GM18526 (cell line): ENCODE results near the gene CDH20.

Experiments used
- POLR2A ChIP-seq: IDR thresholded peaks from 3 replicates; pipeline ENCODE4 v1.6.1; 2011; ENCODE audit not compliant: insufficient read length; ENCODE audit errors: extremely low read depth

CDH20 gene

DNA sequence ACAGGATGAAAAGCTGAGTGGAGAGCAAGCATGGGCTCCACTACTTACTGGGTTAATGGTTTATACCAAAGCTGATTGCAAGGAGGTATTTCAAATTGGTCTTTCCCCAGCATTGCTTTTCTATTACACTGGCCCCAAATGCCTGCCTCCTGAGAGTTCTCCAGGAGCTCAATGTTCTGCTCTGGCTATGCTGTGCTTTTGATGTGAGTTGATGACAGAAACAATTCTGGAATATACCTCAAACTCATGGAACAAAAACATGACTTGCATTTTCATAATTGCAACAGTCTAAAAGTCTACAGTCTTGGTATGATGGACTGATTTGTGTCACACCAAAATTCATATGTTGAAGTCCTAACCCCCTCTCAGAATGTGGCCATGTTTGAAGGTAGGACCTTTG, 258.0 kb downstream of the CDH20 start:
- TF ChIP-seq POLR2A = no peak

DNA sequence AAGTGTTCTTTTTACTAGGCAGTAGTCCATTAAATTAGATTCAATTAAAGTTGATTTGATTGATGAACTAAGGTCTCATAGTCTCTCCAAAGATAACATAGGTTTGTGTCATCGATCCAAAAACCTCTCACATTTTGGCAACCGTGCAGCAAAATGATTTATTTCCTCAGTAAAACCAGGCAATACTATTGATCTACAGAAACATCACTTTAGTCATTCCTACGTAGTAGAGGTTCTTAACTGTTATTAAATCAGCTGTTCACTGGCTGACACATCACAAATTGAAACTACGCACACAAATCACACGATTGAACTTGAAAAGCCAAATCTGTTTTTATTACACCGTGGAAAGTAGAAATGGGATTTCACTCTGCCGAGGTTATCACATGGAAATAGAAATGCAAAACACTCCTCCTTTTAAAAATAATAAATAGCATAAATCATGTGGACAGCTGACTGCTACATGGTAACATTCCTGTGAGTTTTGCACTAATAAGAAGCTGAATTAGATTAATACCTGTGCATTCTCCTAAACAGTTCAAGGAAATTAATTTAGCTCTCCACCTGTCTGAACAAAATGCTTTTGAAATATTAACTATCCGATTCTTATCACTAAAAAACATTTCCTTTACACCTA, 262.5 kb downstream of the CDH20 start:
- no peak for TF ChIP-seq POLR2A

DNA sequence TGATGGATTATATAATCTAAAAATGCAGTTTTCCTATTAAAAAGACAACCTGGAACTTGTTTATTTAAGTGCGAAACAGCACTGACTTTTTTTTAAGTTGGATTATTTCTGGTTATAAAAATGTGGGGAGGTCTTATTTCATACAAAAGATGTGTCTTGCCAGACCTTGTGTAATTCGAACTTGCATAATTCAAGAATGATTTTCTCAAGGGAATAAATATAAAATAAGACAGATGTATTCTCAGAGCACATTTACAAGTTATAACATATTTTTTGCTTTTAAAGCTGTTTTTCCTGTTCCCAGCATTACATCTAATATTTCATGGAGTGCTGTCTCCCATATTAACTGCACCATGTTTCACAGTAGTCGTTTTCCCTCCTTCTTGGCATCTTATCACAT, 263.1 kb downstream of the CDH20 start:
- no peak for TF ChIP-seq POLR2A

DNA sequence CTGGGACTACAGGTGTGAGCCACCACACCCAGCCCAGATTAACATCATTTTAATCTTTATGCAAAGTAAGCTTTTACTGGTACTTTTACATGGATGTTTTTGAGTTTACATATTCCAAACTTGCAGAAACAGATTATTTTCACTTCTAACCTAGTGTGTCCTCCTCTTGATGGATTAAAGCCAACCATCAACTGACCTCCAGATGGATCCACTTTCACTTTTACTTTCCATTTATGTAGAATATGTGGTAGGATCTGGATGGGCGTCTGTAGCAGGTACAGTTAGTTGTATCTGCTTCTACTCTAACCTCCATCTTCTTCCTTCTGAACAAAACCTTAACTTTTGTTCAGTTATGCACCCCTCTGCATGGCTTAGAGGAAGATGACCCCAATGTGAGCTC, 264.1 kb downstream of the CDH20 start:
- no peak for TF ChIP-seq POLR2A

DNA sequence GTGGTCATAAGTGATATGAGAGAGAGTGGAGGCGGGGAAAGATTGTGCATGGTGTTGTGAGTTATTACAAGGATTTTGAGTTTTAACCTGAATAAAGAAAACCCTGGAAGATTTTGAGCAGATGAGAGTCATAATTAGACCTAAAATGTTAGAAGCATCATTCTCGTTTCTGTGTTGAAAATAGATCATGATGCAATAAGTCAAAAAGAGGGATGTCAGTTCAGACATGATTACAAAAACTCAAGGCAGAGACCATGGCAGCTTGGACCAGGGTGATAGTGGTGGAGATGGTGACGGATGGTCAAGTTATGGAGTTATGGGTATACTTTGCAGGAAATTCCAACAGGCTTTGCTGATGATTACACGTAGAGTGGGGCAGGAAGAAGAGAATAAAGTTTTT, 267.2 kb downstream of the CDH20 start:
- TF ChIP-seq POLR2A = no peak

DNA sequence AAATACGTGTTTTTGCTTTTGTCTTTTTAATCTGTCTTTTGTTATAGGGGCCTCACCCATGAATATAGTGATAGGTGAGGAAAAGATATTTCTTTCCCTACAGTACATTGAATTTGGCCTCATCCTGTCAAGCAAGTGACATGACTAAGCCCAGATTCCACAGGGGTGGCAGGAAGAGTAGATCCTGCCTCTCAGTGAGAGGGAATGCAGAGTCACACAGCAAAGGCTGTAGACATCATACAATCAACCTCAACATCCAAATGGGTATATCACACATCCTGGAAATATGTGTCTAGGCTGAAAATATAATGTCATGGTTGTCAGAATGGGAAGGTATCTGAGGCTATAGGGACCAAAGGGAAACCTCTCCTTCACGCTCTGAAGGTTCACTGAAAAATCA, 269.6 kb downstream of the CDH20 start:
- TF ChIP-seq POLR2A = no peak
